Heart left ventricle (tissue), 16 donors: Measurements from ENCODE around the gene DNAJB12. TPM values are rescaled to one million over a fixed set of nuclear protein-coding genes. Genes with fewer than 3 reads are reported as not detected.

Experiments
- ATAC-seq, 4 donors: fragments of 200-7000 bp; cut with Tn5 transposase; one replicate each; pipeline ENCODE4 v1.9.1; 2020 to 2022; ENCODE audit warnings: moderate library complexity in 4 of 4, mild to moderate bottlenecking in 3 of 4, moderate number of reproducible peaks in 1 of 4
- DNase-seq, 5 donors: peaks; one replicate each; pipeline ENCODE4 v3.0.0-alpha.2; 2020
- H3K27ac ChIP-seq, 12 donors: fragments of 200-600 bp; sonication (generic) in 4 of 12; one replicate each; pipeline versions ENCODE4 v1.5.0 to v1.8.0; 2016 to 2022; ENCODE audit warnings: mild to moderate bottlenecking in 2 of 12
- H3K27me3 ChIP-seq, 9 donors: fragments of 200-600 bp; sonication (generic) in 2 of 9; one replicate each; pipeline versions ENCODE4 v1.5.1 to v1.8.0; 2016 to 2022; ENCODE audit warnings: mild to moderate bottlenecking in 3 of 9
- H3K36me3 ChIP-seq, 9 donors: fragments of 200-600 bp; sonication (generic) in 2 of 9; one replicate each; pipeline versions ENCODE4 v1.5.0 to v1.8.0; 2018 to 2022; ENCODE audit warnings: mild to moderate bottlenecking in 2 of 9
- H3K4me1 ChIP-seq, 12 donors: fragments of 200-600 bp; sonication (generic) in 4 of 12; one replicate each; pipeline versions ENCODE4 v1.5.0 to v1.8.0; 2016 to 2022; ENCODE audit warnings: mild to moderate bottlenecking in 3 of 12
- H3K4me3 ChIP-seq, 12 donors: fragments of 200-600 bp; sonication (generic) in 4 of 12; one replicate each; pipeline versions ENCODE4 v1.5.0 to v1.8.0; 2017 to 2022; ENCODE audit warnings: mild to moderate bottlenecking in 9 of 12, moderate library complexity in 4 of 12
- H3K9me3 ChIP-seq, 12 donors: fragments of 200-600 bp; sonication (generic) in 4 of 12; one replicate each; pipeline versions ENCODE4 v1.5.0 to v1.8.0; 2016 to 2022; ENCODE audit warnings: mild to moderate bottlenecking in 1 of 12
- CTCF ChIP-seq, 12 donors: fragments of 200-600 bp; sonication (generic) in 4 of 12; IDR thresholded peaks; one replicate each; pipeline versions ENCODE4 v1.5.0 to v1.8.0; 2018 to 2022; ENCODE audit warnings: antibody characterized with exemption in 12 of 12, mild to moderate bottlenecking in 5 of 12
- POLR2A ChIP-seq, 2 donors: fragments of 450-650 bp; IDR thresholded peaks; one replicate each; pipeline ENCODE4 v1.6.1; 2017; ENCODE audit warnings: antibody characterized with exemption in 2 of 2, mild to moderate bottlenecking in 2 of 2, moderate library complexity in 2 of 2
- WGBS, 4 donors: extraction: QIAGEN DNeasy Blood & Tissue Kit in 2 of 4; methylation state at CpG; one replicate each; pipeline versions ENCODE4 v1.1.5 to v1.1.7; 2013 to 2018; 5-methylcytosine and 5-hydroxymethylcytosine counted together
- intact Hi-C, 10 donors: fragments of 100-400 bp; cut with DNase I; formaldehyde crosslinking; loops; one replicate each; pipeline versions ENCODE4 v1.11.1 to v1.14.2; 2022
- polyA plus RNA-seq, 2 donors: library from polyadenylated mRNA; stranded (reverse); fragments of 200-250 nt; gene quantifications; one replicate each; pipeline ENCODE4 v1.2.3, GENCODE V29; 2013
- total RNA-seq, 9 donors: library from RNA; depleted of rRNA in 2 of 9; stranded (reverse); fragments of >200 nt in 2 of 9; fragmentation: NEBNext Ultra II Directional in 3 of 9; extraction: Animal tissue kit (Norgen Biotek cat#: 25700) in 3 of 9; gene quantifications; one replicate each; pipeline versions ENCODE4 v1.1.0 to v1.2.4, GENCODE V29; 2016 to 2023
- donor health status: ischemic (EF 13 %, LVEDD 7.1; RV severe dilation, severe dysfunction).
- donor health status: healthy with polysubstance abuse.
- donor health status: DM: no; HTN: yes; CAD: no.
- donor health status: DM: no; HTN: no; CAD: no.
- donor health status: ischemic (EF 25% LVEDD 6.9; RV normal size, moderate dysfunction).
- donor health status: ischemic (EF 25% LVEDD 5.7; RV mildly dilated, moderate dysfunction).
- donor health status: healthy.
- donor health status: DM: yes; HTN: yes; CAD: no.
- donor health status: ischemic (EF 35%, LVEDD 5.7; RV mildly dilated, moderate dysfunction).
- donor health status: nonischemic (EF 11% LVEDD 7.7; RV severe dilation, severe dysfunction).
- donor health status: DM: yes; HTN: yes; CAD: no.
- donor health status: PGD.
- donor health status: ischemic (EF 29% LVEDD 5.4; RV normal size, mild dysfunction).
- donor health status: nonischemic (EF 23%, LVEDD 6.1; RV moderate dilation, normal function).

DNAJB12 gene
- total and polyA plus RNA-seq, 11 donors, result 21.1 to 42.5 (median 29.1) TPM

GRCh38 chr10:72322030-72322279 lies 32.8 kb downstream of the DNAJB12 start:
- no peaks in the 10 kb centered on the region for H3K27me3 ChIP-seq
- no peak for ATAC-seq
- peaks cover 8 to 91% (median 56%) of the 10 kb centered on the region in 12 donors for H3K4me1 ChIP-seq
- H3K9me3 ChIP-seq, result no peaks in the 10 kb centered on the region
- peak overlapping the region in 1 of 12 donors; percentile 27 for H3K27ac ChIP-seq
- TF ChIP-seq POLR2A (IDR thresholded peaks at IDR 0.05) (no peak), CTCF (IDR thresholded peaks at IDR 0.05) (no peak)
- no peak overlapping the region for H3K4me3 ChIP-seq
- no peaks in the 10 kb centered on the region for H3K36me3 ChIP-seq
- intact Hi-C loops, result loop anchor here in 2 of 10 donors (5.0 to 10.0 kb wide), 3 partner anchors 45 to 87 kb away; partner anchors contain the start of gene DDIT4 (in 1 of the 2)
- WGBS, 4 donors, result 75 to 97% (median 92%) methylated on average over 3 of the region's 3 CpGs
- no peak for DNase-seq

GRCh38 chr10:72321248-72322029 lies 33.3 kb downstream of the DNAJB12 start:
- peak overlapping the region in 11 of 12 donors; percentile 80 to 97 (median 89) for H3K27ac ChIP-seq
- intact Hi-C loops, result loop anchor here in 3 of 10 donors (2.0 to 10.0 kb wide), 4 partner anchors 44 to 87 kb away; partner anchors contain the start of gene DDIT4 (in 1 of the 3)

GRCh38 chr10:72320676-72321247 lies 34.0 kb downstream of the DNAJB12 start:
- H3K4me3 ChIP-seq, result peak overlapping the region in 2 of 12 donors; percentile 56 to 60
- no peaks in the 10 kb centered on the region for H3K27me3 ChIP-seq
- 38 to 58% (median 44%) methylated on average over 8 to 12 of the region's 12 CpGs for WGBS, 4 donors
- no peaks in the 10 kb centered on the region for H3K9me3 ChIP-seq
- peak overlapping the region in 11 of 12 donors; percentile 80 to 97 (median 89) for H3K27ac ChIP-seq
- ATAC-seq, result peak; percentile 19 to 71 (median 60)
- DNase-seq, result peak in 4 of 5 donors; percentile 69 to 86 (median 81)
- intact Hi-C loops, result loop anchor here in 3 of 10 donors (2.0 to 10.0 kb wide), 4 partner anchors 43 to 86 kb away; partner anchors contain the start of gene DDIT4 (in 1 of the 3)
- peaks cover 15 to 96% (median 63%) of the 10 kb centered on the region in 12 donors for H3K4me1 ChIP-seq
- H3K36me3 ChIP-seq, result no peaks in the 10 kb centered on the region
- TF ChIP-seq CTCF (IDR thresholded peaks at IDR 0.05), result no peak
- TF ChIP-seq POLR2A (IDR thresholded peaks at IDR 0.05), result peak in 1 of 2 donors; percentile 33

More at GRCh38 chr10:72321248-72322029, 33.3 kb downstream of the DNAJB12 start:
- Histone ChIP-seq H3K36me3 (no peaks in the 10 kb centered on the region), H3K9me3 (no peaks in the 10 kb centered on the region), H3K4me3 (no peak overlapping the region), H3K4me1 (peaks cover 8 to 91% (median 60%) of the 10 kb centered on the region in 12 donors), H3K27me3 (no peaks in the 10 kb centered on the region)
- WGBS, 4 donors, result 76 to 97% (median 81%) methylated on average over 9 to 13 of the region's 13 CpGs
- DNase-seq (no peak), ATAC-seq (no peak)
- TF ChIP-seq POLR2A (IDR thresholded peaks at IDR 0.05) (no peak), CTCF (IDR thresholded peaks at IDR 0.05) (no peak)
